HG02852 (cell line): ENCODE results near the gene FAM222B.
"Not testable (repeated sequence)": the region's sequence is repeated elsewhere in the genome, so short reads cannot be mapped to it uniquely, and the experiment has no call there.

ENCODE experiments used
- ATAC-seq: cut with Tn5 transposase; IDR thresholded peaks from one replicate; pipeline ENCODE4 v1.9.1; 2021; ENCODE audit warnings: mild to moderate bottlenecking, moderate library complexity; ENCODE audit not compliant: unreplicated experiment

Gene FAM222B

GRCh38 chr17:28842282-28843012, at the start of gene FAM222B:
Gene FAM222B, minus strand, starts transcription at chr17:28842790. Its CDS starts 76,123 bp downstream, at chr17:28766667.
- peak; percentile 75 for ATAC-seq

- ATAC-seq = no peak
These were observed 49.4 kb upstream of the FAM222B start for GRCh38 chr17:28892024-28892423.

GRCh38 chr17:28891201-28891600, 48.6 kb upstream of the FAM222B start:
- ATAC-seq = no peak

GRCh38 chr17:28889996-28890395, 47.4 kb upstream of the FAM222B start:
- no peak for ATAC-seq

GRCh38 chr17:28888832-28889231, 46.2 kb upstream of the FAM222B start:
- ATAC-seq = no peak

GRCh38 chr17:28887871-28888471, 45.4 kb upstream of the FAM222B start:
- ATAC-seq = no peak

GRCh38 chr17:28885951-28886350, 43.4 kb upstream of the FAM222B start:
- no peak for ATAC-seq

- no peak for ATAC-seq
These were observed 42.8 kb upstream of the FAM222B start for GRCh38 chr17:28885363-28885762.

- ATAC-seq = no peak
These were observed 41.5 kb upstream of the FAM222B start for GRCh38 chr17:28883967-28884702.

- ATAC-seq = no peak
These were observed 39.7 kb upstream of the FAM222B start for GRCh38 chr17:28882154-28882895.

- no peak for ATAC-seq
These were observed 39.0 kb upstream of the FAM222B start for GRCh38 chr17:28881533-28882056.

- no peak for ATAC-seq
These were observed 38.0 kb upstream of the FAM222B start for GRCh38 chr17:28880572-28880945.

- ATAC-seq = no peak
These were observed 37.4 kb upstream of the FAM222B start for GRCh38 chr17:28879886-28880571.

GRCh38 chr17:28878981-28879380, 36.4 kb upstream of the FAM222B start:
- no peak for ATAC-seq

GRCh38 chr17:28878158-28878910, 35.7 kb upstream of the FAM222B start:
- ATAC-seq = no peak

GRCh38 chr17:28877150-28877711, 34.6 kb upstream of the FAM222B start:
- not testable (repeated sequence) for ATAC-seq

- no peak for ATAC-seq
These were observed 33.4 kb upstream of the FAM222B start for GRCh38 chr17:28875848-28876550.

- no peak for ATAC-seq
These were observed 32.2 kb upstream of the FAM222B start for GRCh38 chr17:28874750-28875149.

- ATAC-seq = no peak
These were observed 31.2 kb upstream of the FAM222B start for GRCh38 chr17:28873839-28874238.
